H1 (cell line): ENCODE data around the gene MXI1. TPM values are rescaled to one million over a fixed set of nuclear protein-coding genes. Genes with fewer than 3 reads are reported as not detected.

Experiments used
- CTCF ChIA-PET: fragments of 300-600 bp; sonication (Branson Sonifier 250); formaldehyde crosslinking; loops from one replicate; lab custom pipeline; 2021; ENCODE audit not compliant: partially characterized antibody; lab: Charles Lee
- POLR2A ChIA-PET: fragments of 300-600 bp; sonication (Branson Sonifier 250); formaldehyde crosslinking; loops from one replicate; lab custom pipeline; 2021; ENCODE audit warnings: inconsistent platforms; ENCODE audit not compliant: partially characterized antibody; lab: Charles Lee
- DNase-seq, 2 experiments: peaks; one replicate each; pipeline versions ENCODE4 v3.0.0 to v3.0.0-alpha.2; 2010 to 2022; ENCODE audit warnings: low spot score in 2 of 2, low read depth in 1 of 2, mixed read lengths in 1 of 2
- FAIRE-seq: peaks from 2 replicates; lab custom pipeline; 2011; peaks lifted over from hg19 to GRCh38; lab: Jason Lieb, UNC
- H2AFZ ChIP-seq: 2 replicates; pipeline ENCODE4 v1.8.1; 2012; ENCODE audit warnings: low read length, inconsistent platforms
- H2AK5ac ChIP-seq: 2 replicates; pipeline ENCODE4 v1.6.1; 2013; ENCODE audit warnings: low read depth, low read length
- H2BK120ac ChIP-seq: replicated peaks from 2 replicates; pipeline ENCODE3; 2013; ENCODE audit warnings: low read depth, low read length, inconsistent platforms
- H2BK12ac ChIP-seq: 2 replicates; pipeline ENCODE4 v1.6.1; 2013; ENCODE audit warnings: low read depth, low read length
- H2BK15ac ChIP-seq: 2 replicates; pipeline ENCODE4 v1.6.1; 2013; ENCODE audit warnings: low read length
- H2BK20ac ChIP-seq: 2 replicates; pipeline ENCODE4 v1.6.1; 2013; ENCODE audit warnings: low read length
- H2BK5ac ChIP-seq: 2 replicates; pipeline ENCODE4 v1.6.1; 2013; ENCODE audit warnings: low read depth, low read length
- H3K14ac ChIP-seq: 2 replicates; pipeline ENCODE4 v1.6.1; 2013; ENCODE audit warnings: inconsistent platforms; ENCODE audit not compliant: insufficient read length
- H3K18ac ChIP-seq: 2 replicates; pipeline ENCODE4 v1.6.1; 2013; ENCODE audit warnings: low read length; ENCODE audit errors: extremely low read depth
- H3K23ac ChIP-seq: 2 replicates; pipeline ENCODE4 v1.6.1; 2013; ENCODE audit warnings: inconsistent platforms; ENCODE audit not compliant: insufficient read length
- H3K23me2 ChIP-seq: 2 replicates; pipeline ENCODE4 v1.6.1; 2013; ENCODE audit warnings: low read depth, low read length
- H3K27ac ChIP-seq: 2 replicates; pipeline ENCODE4 v1.6.1; 2011; ENCODE audit warnings: low read depth, low read length, inconsistent platforms
- H3K27me3 ChIP-seq, 4 experiments: replicated peaks in 1 of 4; 1 replicate in 1 of 4; 2 replicates in 3 of 4; pipeline versions ENCODE4 v1.6.1 to v1.8.1; 2011 to 2013; ENCODE audit warnings: low read length in 3 of 4, mild to moderate bottlenecking in 3 of 4, inconsistent platforms in 2 of 4, mixed read lengths in 2 of 4, moderate library complexity in 1 of 4; ENCODE audit not compliant: control insufficient read depth in 3 of 4, insufficient read depth in 3 of 4; ENCODE audit errors: extremely low read depth in 1 of 4
- H3K36me3 ChIP-seq, 4 experiments: 2 replicates each; pipeline versions ENCODE4 v1.6.1 to v1.8.1; 2011 to 2013; ENCODE audit warnings: mild to moderate bottlenecking in 4 of 4, low read length in 3 of 4, moderate library complexity in 2 of 4, control low read depth in 1 of 4, inconsistent platforms in 1 of 4; ENCODE audit not compliant: insufficient read depth in 4 of 4, control insufficient read depth in 2 of 4
- H3K4ac ChIP-seq: replicated peaks from 2 replicates; pipeline ENCODE3; 2013; ENCODE audit warnings: low read length, low read depth, mixed read lengths, inconsistent platforms; ENCODE audit not compliant: insufficient read length
- H3K4me1 ChIP-seq, 4 experiments: replicated peaks in 1 of 4; 1 replicate in 1 of 4; 2 replicates in 3 of 4; pipeline versions ENCODE4 v1.6.1 to v1.8.1; 2011 to 2013; ENCODE audit warnings: low read length in 3 of 4, inconsistent platforms in 2 of 4, mixed read lengths in 1 of 4; ENCODE audit not compliant: insufficient read depth in 4 of 4, control insufficient read depth in 3 of 4
- H3K4me2 ChIP-seq, 2 experiments: 2 replicates each; pipeline versions ENCODE4 v1.6.1 to v1.8.1; 2011 to 2013; ENCODE audit warnings: low read depth in 2 of 2, low read length in 2 of 2, control low read depth in 1 of 2, inconsistent platforms in 1 of 2, mild to moderate bottlenecking in 1 of 2; ENCODE audit not compliant: insufficient read depth in 1 of 2
- H3K4me3 ChIP-seq, 4 experiments: fragments of 200-600, 300-600 bp in 1 of 4; sonication (generic), shearing (Covaris generic), sonication (Bioruptor Twin) in 1 of 4; 2 replicates each; pipeline versions ENCODE4 v1.5.1 to v1.8.1; 2011 to 2016; ENCODE audit warnings: low read length in 4 of 4, low read depth in 3 of 4, control low read depth in 2 of 4, inconsistent platforms in 2 of 4, mild to moderate bottlenecking in 2 of 4, mixed read lengths in 1 of 4, moderate library complexity in 1 of 4; ENCODE audit not compliant: insufficient read depth in 2 of 4; ENCODE audit errors: extremely low read depth in 1 of 4
- H3K56ac ChIP-seq: replicated peaks from 2 replicates; pipeline ENCODE3; 2013; ENCODE audit warnings: low read depth, mild to moderate bottlenecking, mixed read lengths, low read length, inconsistent platforms; ENCODE audit not compliant: insufficient read length
- H3K79me1 ChIP-seq: 2 replicates; pipeline ENCODE4 v1.6.1; 2013; ENCODE audit warnings: low read depth, low read length, control low read depth
- H3K79me2 ChIP-seq, 2 experiments: 2 replicates each; pipeline versions ENCODE4 v1.6.1 to v1.8.1; 2012 to 2013; ENCODE audit warnings: low read length in 2 of 2, mild to moderate bottlenecking in 2 of 2, inconsistent platforms in 1 of 2; ENCODE audit not compliant: insufficient read depth in 2 of 2, control insufficient read depth in 1 of 2
- H3K9ac ChIP-seq, 4 experiments: replicated peaks in 1 of 4; 1 replicate in 1 of 4; 2 replicates in 3 of 4; pipeline versions ENCODE4 v1.6.1 to v1.8.1; 2011 to 2013; ENCODE audit warnings: low read depth in 3 of 4, low read length in 3 of 4, control low read depth in 2 of 4, mild to moderate bottlenecking in 2 of 4, moderate library complexity in 2 of 4, inconsistent platforms in 1 of 4; ENCODE audit errors: extremely low read depth in 1 of 4
- H3K9me3 ChIP-seq, 2 experiments: 2 replicates each; pipeline versions ENCODE4 v1.6.1 to v1.8.1; 2012 to 2013; ENCODE audit warnings: mild to moderate bottlenecking in 2 of 2, moderate library complexity in 2 of 2, control low read depth in 1 of 2, inconsistent platforms in 1 of 2, low read depth in 1 of 2, low read length in 1 of 2, mixed read lengths in 1 of 2; ENCODE audit not compliant: insufficient read depth in 2 of 2
- H4K20me1 ChIP-seq, 2 experiments: replicated peaks in 1 of 2; 2 replicates each; pipeline versions ENCODE3 to v1.8.1; 2011 to 2013; ENCODE audit warnings: inconsistent platforms in 2 of 2, low read length in 2 of 2, mild to moderate bottlenecking in 1 of 2; ENCODE audit not compliant: insufficient read depth in 2 of 2, control insufficient read depth in 1 of 2
- H4K5ac ChIP-seq: 2 replicates; pipeline ENCODE4 v1.6.1; 2013; ENCODE audit warnings: low read length, low read depth, mixed read lengths, inconsistent platforms; ENCODE audit not compliant: insufficient read length
- H4K8ac ChIP-seq: 2 replicates; pipeline ENCODE4 v1.8.0; 2013; ENCODE audit warnings: mild to moderate bottlenecking, moderate library complexity, low read length, inconsistent platforms; ENCODE audit not compliant: insufficient read depth; ENCODE audit errors: extremely low read depth
- H4K91ac ChIP-seq: replicated peaks from 2 replicates; pipeline ENCODE3; 2013; ENCODE audit warnings: low read length, mixed read lengths, inconsistent platforms; ENCODE audit not compliant: insufficient read length
- EP300 ChIP-seq, 2 experiments: IDR thresholded peaks; 1 replicate in 1 of 2; 2 replicates in 1 of 2; pipeline ENCODE4 v1.6.1; 2011 to 2012; ENCODE audit warnings: low read depth in 2 of 2, low read length in 2 of 2, mild to moderate bottlenecking in 2 of 2, borderline replicate concordance in 1 of 2, inconsistent platforms in 1 of 2, moderate library complexity in 1 of 2
- FOSL1 ChIP-seq: IDR thresholded peaks from 2 replicates; pipeline ENCODE4 v1.6.1; 2011; ENCODE audit warnings: mild to moderate bottlenecking, low read depth, low read length, moderate library complexity; ENCODE audit not compliant: insufficient read depth
- HDAC2 ChIP-seq, 2 experiments: fragments of 300-600 bp in 1 of 2; sonication (generic) in 1 of 2; IDR thresholded peaks; 2 replicates each; pipeline ENCODE4 v1.6.1; 2011 to 2012; ENCODE audit warnings: low read depth in 2 of 2, low read length in 2 of 2, mild to moderate bottlenecking in 2 of 2, moderate library complexity in 2 of 2, borderline replicate concordance in 1 of 2, inconsistent platforms in 1 of 2
- HDAC6 ChIP-seq: IDR thresholded peaks from one replicate; pipeline ENCODE4 v1.7.1; 2012; ENCODE audit warnings: low read depth, mild to moderate bottlenecking, inconsistent platforms, low read length, moderate library complexity
- POLR2A ChIP-seq, 2 experiments: IDR thresholded peaks; 1 replicate in 1 of 2; 2 replicates in 1 of 2; pipeline ENCODE4 v1.6.1; 2011; ENCODE audit warnings: low read depth in 2 of 2, low read length in 2 of 2, mild to moderate bottlenecking in 2 of 2; ENCODE audit errors: control extremely low read depth in 1 of 2
- POU5F1 ChIP-seq: IDR thresholded peaks from 2 replicates; pipeline ENCODE4 v1.6.1; 2011; ENCODE audit warnings: low read depth, mild to moderate bottlenecking, low read length, moderate library complexity
- RFX5 ChIP-seq: IDR thresholded peaks from 2 replicates; pipeline ENCODE4 v1.6.1; 2011; ENCODE audit warnings: low read depth, low read length, improper control_type of control experiment, borderline replicate concordance
- SRF ChIP-seq: IDR thresholded peaks from 2 replicates; pipeline ENCODE4 v1.6.1; 2011; ENCODE audit warnings: mild to moderate bottlenecking, low read depth, low read length, moderate library complexity
- TBP ChIP-seq: IDR thresholded peaks from 2 replicates; pipeline ENCODE4 v1.6.1; 2011; ENCODE audit warnings: low read depth, low read length, improper control_type of control experiment
- USF2 ChIP-seq: IDR thresholded peaks from 2 replicates; pipeline ENCODE4 v1.6.1; 2011; ENCODE audit warnings: low read length, improper control_type of control experiment
- WGBS, 2 experiments: shearing (Covaris generic) in 1 of 2; methylation state at CpG; one replicate each; pipeline versions ENCODE4 v1.1.6 to v1.1.7; 2013 to 2015; ENCODE audit warnings: low lambda C conversion rate in 2 of 2, mixed read lengths in 2 of 2, inconsistent platforms in 1 of 2, low coverage in 1 of 2, missing lambda C conversion rate in 1 of 2; ENCODE audit not compliant: insufficient replicate concordance in 2 of 2, insufficient coverage in 1 of 2, insufficient read length in 1 of 2; ENCODE audit errors: extremely low coverage in 1 of 2, missing lambda C conversion rate in 1 of 2; 5-methylcytosine and 5-hydroxymethylcytosine counted together
- polyA plus RNA-seq, 7 experiments: library from polyadenylated mRNA; depleted of rRNA in 3 of 7; stranded (reverse) in 5 of 7; unstranded in 2 of 7; fragments of >200 nt in 5 of 7; fragments of 200-250 nt in 2 of 7; gene quantifications; 1 replicate in 5 of 7; 2 replicates in 1 of 7; 4 replicates in 1 of 7; pipeline versions ENCODE4 v1.2.1 to v1.2.3, GENCODE V29; 2011 to 2013; ENCODE audit warnings: missing spikeins in 2 of 7, mixed read lengths in 2 of 7
- total RNA-seq: library from RNA; stranded (reverse); fragmentation: NEBNext Ultra II Directional; extraction: Animal tissue kit (Norgen Biotek cat#: 25700); gene quantifications from 2 replicates; pipeline ENCODE4 v1.2.1, GENCODE V29; 2021
- TF ChIP-seq, protein P1 (sequence below): IDR thresholded peaks from 2 replicates; pipeline ENCODE4 v1.6.1; 2012; ENCODE audit warnings: inconsistent platforms

Gene MXI1
- total and polyA plus RNA-seq, 2 of the 8 experiments (the other 6 are each of a cell fraction or from before 2014, with no cell fraction given): 5.7 to 8.8 TPM

GRCh38 chr10:110190170-110190569 is 17.2 kb upstream of the MXI1 start:
- Histone ChIP-seq H3K36me3 (no peaks in the 10 kb centered on the region), H3K27me3 (no peaks in the 10 kb centered on the region), H4K5ac (no peak overlapping the region), H3K27ac (no peak overlapping the region), H3K4me1 (no peaks in the 10 kb centered on the region), H3K4me2 (no peak overlapping the region), H4K20me1 (no peaks in the 10 kb centered on the region), H3K56ac (no peak overlapping the region), H3K9ac (no peak overlapping the region), H3K4me3 (no peak overlapping the region), H4K91ac (no peak overlapping the region), H3K79me2 (no peaks in the 10 kb centered on the region), H2AK5ac (no peak overlapping the region), H4K8ac (no peak overlapping the region), H3K23ac (no peak overlapping the region), H3K9me3 (no peaks in the 10 kb centered on the region), H3K79me1 (no peaks in the 10 kb centered on the region), H2BK5ac (no peak overlapping the region), H3K4ac (no peak overlapping the region), H2AFZ (no peak overlapping the region), H2BK15ac (no peak overlapping the region), H2BK120ac (no peak overlapping the region), H3K14ac (no peak overlapping the region), H3K23me2 (no peaks in the 10 kb centered on the region; the same call in 1 of the 2 replicates)
- CTCF ChIA-PET: interaction anchor here (0.9 to 8.2 kb wide), 8 partner anchors 11 to 79 kb away, joined by 3 to 91 read pairs (median 4); partner anchors contain the start of gene MXI1
- POLR2A ChIA-PET: interaction anchor here (1.5 kb wide), 1 partner anchor 18 kb away, joined by 5 read pairs; no protein-coding TSS in a partner anchor
- 71% methylated on average over 3 of the region's 3 CpGs; no CpG with 5 or more reads in 1 of the 2 experiments for WGBS, 2 experiments
- DNase-seq: no peak
- FAIRE-seq: no peak
- no peak for TF ChIP-seq SRF
- TF ChIP-seq POLR2A (IDR thresholded peaks at IDR 0.05; ENCODE audit: control extremely low read depth in 1 of 2, low read depth in 2 of 2, low read length in 2 of 2): no peak
- TF ChIP-seq HDAC2 (IDR thresholded peaks at IDR 0.05; ENCODE audit: borderline replicate concordance in 1 of 2, low read depth in 2 of 2, low read length in 2 of 2): no peak
- TF ChIP-seq TBP: no peak
- no peak for TF ChIP-seq POU5F1
- no peak for TF ChIP-seq HDAC6
- TF ChIP-seq FOSL1: no peak
- TF ChIP-seq, protein P1, sequence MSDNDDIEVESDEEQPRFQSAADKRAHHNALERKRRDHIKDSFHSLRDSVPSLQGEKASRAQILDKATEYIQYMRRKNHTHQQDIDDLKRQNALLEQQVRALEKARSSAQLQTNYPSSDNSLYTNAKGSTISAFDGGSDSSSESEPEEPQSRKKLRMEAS: no peak
- TF ChIP-seq RFX5: no peak
- no peak for TF ChIP-seq USF2
- TF ChIP-seq EP300 (IDR thresholded peaks at IDR 0.05; ENCODE audit: borderline replicate concordance in 1 of 2, low read depth in 2 of 2, low read length in 2 of 2): no peak
- TF ChIP-seq, all 59 proteins: peak for 0
- Histone ChIP-seq H2BK12ac (no peak overlapping the region), H3K18ac (no peak overlapping the region), H2BK20ac (no peak overlapping the region)
